GM21515 (cell line): ENCODE measurements around the gene SLC12A1.
"Not testable (repeated sequence)": the region's sequence is repeated elsewhere in the genome, so short reads cannot be mapped to it uniquely, and the experiment has no call there.

ENCODE experiments used
- ATAC-seq: cut with Tn5 transposase; IDR thresholded peaks from one replicate; pipeline ENCODE4 v1.9.1; 2021; ENCODE audit not compliant: unreplicated experiment

SLC12A1 gene

DNA sequence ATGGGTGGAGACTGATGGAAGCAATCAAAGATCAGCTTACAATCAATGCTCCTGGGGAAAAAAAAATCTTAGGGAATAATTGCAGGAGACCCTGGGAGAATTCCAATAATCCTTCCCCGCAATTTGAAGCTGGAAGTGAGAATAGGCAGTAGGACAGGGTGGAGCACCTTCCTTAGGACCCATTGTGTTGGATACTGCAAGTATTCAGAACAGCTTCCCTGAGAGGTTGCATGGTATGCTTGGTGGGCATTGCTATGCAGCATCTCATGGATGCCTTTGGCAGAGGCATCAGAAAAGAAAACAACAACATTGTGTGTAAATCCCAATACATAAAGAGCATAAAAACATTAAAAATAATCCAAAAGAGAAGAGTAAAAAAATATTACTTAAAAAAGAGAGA lies 100.5 kb downstream of the SLC12A1 start:
- ATAC-seq, result no peak

DNA sequence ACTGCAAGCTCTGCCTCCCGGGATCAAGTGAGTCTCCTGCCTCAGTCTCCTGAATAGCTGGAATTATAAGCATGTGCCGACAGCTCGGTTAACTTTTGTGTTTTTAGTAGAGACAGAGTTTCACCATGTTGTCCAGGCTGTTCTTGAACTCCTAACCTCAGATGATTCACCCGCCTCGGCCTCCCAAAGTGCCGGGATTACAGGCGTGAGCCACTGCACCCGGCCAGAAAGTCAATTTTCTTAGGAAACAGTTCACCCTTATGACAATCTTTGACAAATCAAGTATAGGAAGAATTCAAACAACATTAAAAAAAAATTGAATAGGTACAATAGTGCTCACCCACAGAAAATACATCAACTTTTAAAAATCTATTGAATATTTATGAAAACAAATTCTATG lies 101.5 kb downstream of the SLC12A1 start:
- ATAC-seq, result no peak

GRCh38 chr15:48309740-48310139 lies 103.6 kb downstream of the SLC12A1 start:
- ATAC-seq, result no peak

DNA sequence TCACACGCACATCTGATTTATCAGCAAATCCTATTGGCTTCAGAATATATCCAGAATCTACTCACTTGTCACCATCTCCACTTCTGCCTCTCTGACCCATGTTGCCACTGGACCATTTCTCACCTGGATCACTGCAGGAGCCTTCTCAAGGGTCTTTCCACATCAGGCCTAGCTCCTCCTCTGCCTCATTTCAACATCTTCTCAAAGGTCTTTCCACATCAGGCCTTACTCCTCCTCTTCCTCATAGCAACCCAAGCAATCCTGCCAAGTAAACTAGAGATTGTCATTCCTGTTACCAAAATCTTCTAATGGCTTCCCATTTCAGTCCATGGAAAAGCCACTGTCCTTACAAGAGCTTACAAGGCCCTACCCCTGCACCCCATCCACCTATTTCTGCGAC lies 107.1 kb downstream of the SLC12A1 start:
- no peak for ATAC-seq

DNA sequence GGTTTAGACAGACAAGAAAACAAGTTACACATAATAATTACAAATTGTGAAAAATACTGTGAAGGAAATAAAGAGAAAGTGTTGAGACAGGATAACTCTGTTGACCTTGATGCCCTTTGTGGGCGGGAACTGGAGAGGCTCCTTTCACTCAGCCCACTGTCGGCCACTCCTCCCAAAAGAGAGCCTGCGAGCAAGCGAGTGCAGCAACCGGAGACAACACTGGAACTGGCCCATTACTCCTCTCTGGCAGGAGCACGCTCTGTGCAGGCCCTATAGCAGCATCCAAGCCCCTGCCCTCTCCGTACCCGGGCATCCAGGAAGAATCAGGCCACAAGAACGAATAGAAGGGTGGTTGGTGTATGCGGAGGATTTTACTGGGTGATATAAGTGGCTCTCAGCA lies 108.9 kb downstream of the SLC12A1 start:
- no peak for ATAC-seq

- no peak for ATAC-seq
Observed at GRCh38 chr15:48317221-48317620, 111.1 kb downstream of the SLC12A1 start.

DNA sequence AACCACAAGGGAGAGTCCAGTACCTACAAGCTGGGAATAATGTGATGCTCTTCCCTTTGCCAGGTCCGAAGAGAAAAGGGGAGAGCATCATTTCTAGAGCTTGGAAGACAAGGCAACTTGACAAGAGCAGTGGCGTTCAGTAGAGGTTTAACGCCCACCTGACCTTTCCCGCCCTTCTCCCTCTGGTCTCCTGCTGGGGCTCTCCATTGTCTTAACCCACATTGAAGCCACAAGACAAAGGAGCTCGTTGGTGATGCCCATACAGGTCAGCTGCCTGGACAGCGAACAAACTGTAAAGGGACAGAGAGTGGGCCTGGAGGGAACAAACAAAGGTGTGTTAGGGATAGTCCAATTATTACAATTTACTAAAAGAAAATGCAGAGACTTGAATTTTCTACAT lies 112.0 kb downstream of the SLC12A1 start:
- no peak for ATAC-seq

DNA sequence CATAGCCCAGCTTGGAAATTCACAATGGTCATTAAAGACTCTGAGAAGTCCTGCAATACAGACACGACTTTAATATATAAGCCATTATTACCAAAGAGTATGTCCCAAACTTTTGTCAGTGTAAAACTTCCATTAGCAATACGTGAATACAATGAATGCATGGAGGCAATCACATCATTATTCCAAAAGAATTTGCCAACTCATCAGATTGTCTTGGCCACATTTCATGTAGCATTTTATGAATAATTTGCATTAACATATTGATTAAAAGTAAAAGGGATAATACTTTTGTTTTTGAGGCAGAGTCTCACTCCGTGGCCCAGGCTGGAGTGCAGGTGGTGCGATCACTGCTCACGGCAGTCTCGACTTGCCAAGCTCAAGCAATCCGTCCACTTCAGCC lies 117.2 kb downstream of the SLC12A1 start:
- no peak for ATAC-seq

DNA sequence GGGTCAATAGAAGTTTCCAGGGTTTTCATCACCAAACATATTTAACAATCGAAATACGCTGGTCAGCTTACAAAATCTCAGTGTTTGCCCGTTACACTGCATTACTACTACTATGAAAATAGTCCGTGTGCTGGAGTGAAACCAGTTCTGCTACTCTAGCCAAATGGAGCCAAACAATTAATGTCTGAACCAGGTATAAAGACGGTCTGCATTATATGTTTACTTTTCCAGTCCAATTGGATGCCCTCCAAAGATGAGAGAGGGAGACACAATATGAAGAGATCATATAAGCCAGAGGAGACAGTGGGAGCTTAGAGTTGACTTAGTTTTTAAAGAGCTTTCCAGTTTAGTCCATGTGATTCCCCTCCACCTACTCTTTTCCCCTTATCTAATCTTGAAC lies 118.8 kb downstream of the SLC12A1 start:
- no peak for ATAC-seq

DNA sequence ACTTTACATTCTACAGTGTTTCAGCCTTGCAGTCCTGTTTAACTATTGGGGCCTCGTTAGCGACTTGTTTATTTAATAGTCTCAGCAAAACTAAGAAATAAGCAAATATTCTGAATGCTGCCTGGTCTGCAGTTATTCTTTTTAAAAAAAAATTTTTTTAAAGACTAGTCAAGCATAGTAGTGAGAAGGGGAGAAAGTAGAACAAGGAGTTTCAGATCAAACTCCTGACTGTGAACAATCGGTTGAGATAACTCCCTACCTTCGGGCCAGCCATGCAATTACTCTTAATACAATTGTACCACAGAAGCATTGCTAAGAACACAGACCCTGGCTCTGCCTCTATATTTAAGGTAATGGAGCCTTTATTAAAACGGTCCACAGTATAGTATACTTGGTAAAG lies 119.3 kb downstream of the SLC12A1 start:
- no peak for ATAC-seq

- ATAC-seq, result not testable (repeated sequence)
Observed at GRCh38 chr15:48326180-48326579, 120.1 kb downstream of the SLC12A1 start.

DNA sequence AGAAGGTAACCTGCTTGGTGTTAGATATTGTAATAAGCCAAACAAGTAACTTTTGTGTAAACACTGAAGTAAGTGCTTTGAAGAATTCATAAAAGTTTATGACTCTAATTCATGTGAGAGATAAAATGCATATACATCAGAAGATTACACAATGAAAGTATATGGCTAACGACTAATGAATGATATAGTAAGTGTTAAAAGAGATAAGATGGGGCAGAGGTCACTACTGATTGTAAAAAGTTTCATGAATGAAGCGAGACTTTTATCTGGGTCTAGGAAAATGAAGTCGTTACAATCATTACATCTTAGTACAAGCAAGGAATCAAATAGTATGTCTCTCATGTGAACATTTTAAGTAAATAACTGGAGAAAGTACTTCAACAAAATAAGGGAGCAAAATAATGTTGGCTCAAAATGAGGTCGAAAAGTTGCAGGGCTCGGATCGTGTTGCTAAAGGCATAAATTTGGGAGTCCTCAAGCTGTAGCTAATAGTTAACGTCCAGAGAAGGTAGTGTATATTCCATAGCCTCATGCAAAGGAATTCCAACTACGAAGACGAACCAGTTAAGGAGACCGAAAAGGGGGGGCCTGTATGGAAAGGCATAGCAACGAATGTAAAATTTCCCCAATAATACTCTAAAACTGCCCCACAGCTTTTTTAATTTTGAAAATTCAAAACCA lies 124.1 kb downstream of the SLC12A1 start:
- ATAC-seq, result no peak

DNA sequence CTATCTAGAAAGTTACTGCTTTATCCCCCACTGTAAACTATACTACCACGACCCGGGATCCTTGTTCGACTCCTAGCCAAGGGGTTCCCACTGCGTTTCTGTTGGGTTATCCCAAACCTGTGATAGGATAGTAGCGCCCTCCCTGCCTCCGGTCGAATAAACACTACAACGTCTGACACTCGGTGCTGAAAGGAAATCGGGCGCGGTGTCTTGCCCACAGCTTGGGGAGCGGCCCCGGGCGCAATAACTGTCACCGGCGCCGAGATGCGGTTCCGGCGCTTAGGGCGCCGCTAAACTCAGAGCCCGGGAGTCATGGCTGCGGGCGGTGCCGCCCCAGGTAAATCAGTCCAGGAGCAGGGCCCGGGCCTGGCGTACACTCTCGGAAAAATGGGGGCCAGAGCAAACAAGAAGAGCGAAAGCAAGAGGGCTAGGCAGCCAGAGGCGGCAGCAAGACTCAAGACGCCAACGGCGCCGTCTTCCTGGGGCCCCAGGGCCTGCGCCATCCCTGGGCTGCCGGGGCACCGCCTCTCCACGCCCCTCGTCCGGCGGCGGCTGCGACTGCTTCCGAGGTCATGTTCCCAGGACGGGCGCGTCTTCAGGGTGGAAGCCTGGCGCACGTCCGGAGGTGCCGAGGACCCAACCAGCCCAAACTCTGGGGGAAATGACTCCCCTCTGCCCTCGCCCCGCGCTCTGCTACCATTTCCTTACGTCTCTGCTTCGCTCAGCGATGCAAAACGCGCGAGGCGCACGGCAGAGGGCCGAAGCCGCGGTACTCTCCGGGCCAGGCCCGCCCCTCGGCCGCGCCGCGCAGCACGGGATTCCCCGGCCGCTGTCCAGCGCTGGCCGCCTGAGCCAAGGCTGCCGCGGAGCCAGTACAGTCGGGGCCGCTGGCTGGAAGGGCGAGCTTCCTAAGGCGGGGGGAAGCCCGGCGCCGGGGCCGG lies 125.0 kb downstream of the SLC12A1 start, which contains the start of gene DUT:
Gene DUT, plus strand, starts transcription at position 575 of the 941 bp plus-strand sequence. Its CDS starts 87 bp downstream, at position 662.
- peak; percentile 87 for ATAC-seq

GRCh38 chr15:48331796-48332641 lies 125.9 kb downstream of the SLC12A1 start:
- ATAC-seq, result peak; percentile 47

DNA sequence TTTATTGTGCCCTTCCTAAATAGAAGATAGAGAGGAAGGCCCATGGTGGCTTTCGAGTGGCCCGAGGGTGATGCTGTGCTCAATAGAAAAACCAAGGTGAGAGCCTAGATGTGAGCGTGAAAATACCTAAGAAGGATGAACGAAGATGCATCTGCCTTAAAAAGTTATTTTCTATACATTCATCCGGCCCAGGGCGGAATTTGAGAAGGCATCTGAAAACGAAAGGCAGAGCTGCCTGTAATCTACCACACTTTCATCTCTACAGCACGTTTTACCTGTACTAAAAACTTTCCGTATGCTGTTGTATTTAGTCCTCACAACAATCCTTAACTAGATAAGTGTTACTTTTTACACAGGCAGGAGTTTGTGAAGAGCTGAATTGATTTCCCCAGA lies 126.5 kb downstream of the SLC12A1 start:
- ATAC-seq, result no peak

DNA sequence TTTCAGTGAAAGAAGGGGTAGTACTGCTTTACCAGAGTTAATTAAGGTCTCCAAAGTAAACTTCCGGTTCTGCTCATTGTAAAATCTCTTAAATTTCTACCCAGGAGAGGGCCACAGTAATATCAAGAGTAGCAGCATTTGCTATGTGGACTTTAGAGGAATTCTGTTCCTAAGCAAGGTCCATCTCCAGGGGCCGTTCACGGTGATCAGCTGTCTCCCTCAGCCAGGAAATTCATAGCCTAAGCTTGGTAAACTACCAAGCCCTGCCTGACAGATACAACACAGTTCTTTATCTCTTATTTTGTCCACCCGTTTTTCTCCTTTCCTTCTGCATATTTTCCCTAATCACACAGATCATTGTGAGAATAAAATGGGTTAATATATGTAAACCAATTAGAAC lies 127.4 kb downstream of the SLC12A1 start:
- no peak for ATAC-seq

DNA sequence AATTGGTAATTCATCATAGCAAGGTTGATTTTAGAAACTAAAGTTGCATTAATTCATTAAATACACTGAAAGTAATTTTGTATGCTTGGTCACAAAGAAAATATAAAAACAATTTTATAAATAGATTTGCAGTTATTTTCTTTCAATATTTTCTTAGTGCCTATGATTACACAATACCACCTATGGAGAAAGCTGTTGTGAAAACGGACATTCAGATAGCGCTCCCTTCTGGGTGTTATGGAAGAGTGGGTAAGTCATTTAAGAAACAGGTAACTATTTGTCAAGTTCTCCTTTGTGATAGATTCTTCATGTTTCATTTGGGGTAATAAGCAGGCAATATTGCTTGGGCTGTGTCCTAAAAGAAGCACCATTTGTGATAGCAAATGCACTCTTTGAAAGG lies 128.2 kb downstream of the SLC12A1 start:
- no peak for ATAC-seq

DNA sequence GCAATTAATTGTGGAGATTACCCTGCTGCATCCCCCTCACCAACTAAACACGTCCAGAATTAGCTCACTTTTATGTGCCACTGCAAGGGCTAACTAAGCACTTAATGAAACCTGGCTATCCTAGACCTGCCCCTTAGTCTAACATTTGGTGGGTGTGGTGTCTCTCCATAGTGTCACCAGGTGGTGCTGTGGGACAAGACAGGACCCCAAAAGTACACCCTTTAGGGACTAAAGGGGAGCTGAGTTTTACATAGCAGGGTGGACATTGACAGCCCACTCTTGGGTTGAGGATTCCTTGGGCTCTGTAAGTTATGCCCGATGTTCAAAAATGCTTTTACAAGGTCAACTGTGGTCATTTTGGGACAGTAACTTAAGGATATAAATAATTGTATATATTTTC lies 130.8 kb downstream of the SLC12A1 start:
- no peak for ATAC-seq

DNA sequence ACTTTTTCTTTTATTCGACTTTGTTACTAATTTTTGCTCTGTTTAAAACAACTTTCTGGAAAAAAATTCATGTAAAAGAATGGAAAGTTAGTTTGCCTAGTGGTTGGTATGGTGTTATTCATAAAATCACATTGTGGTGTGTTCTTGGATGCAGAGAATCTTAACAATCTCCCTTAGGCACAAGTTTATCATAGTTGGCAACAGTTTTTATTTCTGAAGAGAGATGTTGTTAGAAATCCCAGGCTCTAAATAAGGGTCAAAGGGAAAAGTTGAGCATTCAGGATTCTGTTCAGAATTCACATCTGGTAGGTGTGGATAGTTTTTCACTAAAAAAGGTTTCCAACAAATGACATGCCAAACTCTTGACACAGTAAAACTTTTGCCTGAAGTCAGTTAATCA lies 131.5 kb downstream of the SLC12A1 start:
- no peak for ATAC-seq

DNA sequence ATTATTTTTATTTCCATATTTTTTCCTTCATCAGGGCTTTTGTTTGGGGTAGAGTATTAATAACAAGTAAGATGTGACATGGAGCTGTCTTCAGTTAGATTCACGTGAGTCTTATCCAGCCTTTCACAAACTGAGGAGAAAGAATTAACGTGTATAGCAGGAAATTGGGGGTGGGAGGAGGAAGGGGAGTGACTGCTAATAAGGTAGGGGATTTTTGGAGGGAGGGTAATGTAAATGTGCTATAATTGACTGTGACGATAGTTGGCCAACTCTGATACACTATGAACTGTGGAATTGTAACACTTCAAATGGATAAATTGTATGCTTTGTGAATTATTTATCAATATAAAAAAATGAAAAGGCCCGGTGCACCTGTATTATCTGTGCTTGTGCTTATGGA lies 134.0 kb downstream of the SLC12A1 start:
- no peak for ATAC-seq

GRCh38 chr15:48343865-48344264 lies 137.8 kb downstream of the SLC12A1 start:
- no peak for ATAC-seq
